ENCODE results near the gene FSTL1.
A peak's percentile ranks its signal among the peaks of the same experiment; 100 is the strongest.

Gene FSTL1

GRCh38 chr3:120449701-120450599, 842 bp downstream of the FSTL1 start:
- no peak for TF ChIP-seq CTCF (IDR thresholded peaks at IDR 0.05; ENCODE audit: low read depth, low read length, missing control alignments)
- peak overlapping the region; percentile 30 for H3K4me3 ChIP-seq (ENCODE audit: low read depth, low read length)
- no peak for DNase-seq (ENCODE audit: low read depth)

GRCh38 chr3:120449251-120449650, 1.5 kb downstream of the FSTL1 start:
- TF ChIP-seq CTCF (IDR thresholded peaks at IDR 0.05; ENCODE audit: low read depth, low read length, missing control alignments): no peak
- no peak overlapping the region for H3K4me3 ChIP-seq (ENCODE audit: low read depth, low read length)
- no peak for DNase-seq (ENCODE audit: low read depth)

- no peak for DNase-seq (ENCODE audit: low read depth)
- no peak overlapping the region for H3K4me3 ChIP-seq (ENCODE audit: low read depth, low read length)
- TF ChIP-seq CTCF (IDR thresholded peaks at IDR 0.05; ENCODE audit: low read depth, low read length, missing control alignments): no peak
These were observed 2.0 kb downstream of the FSTL1 start for GRCh38 chr3:120448756-120449155.

GRCh38 chr3:120446891-120447668, 3.7 kb downstream of the FSTL1 start:
- no peak for DNase-seq (ENCODE audit: low read depth)
- no peak overlapping the region for H3K4me3 ChIP-seq (ENCODE audit: low read depth, low read length)
- no peak for TF ChIP-seq CTCF (IDR thresholded peaks at IDR 0.05; ENCODE audit: low read depth, low read length, missing control alignments)

- no peak for DNase-seq (ENCODE audit: low read depth)
- no peak for TF ChIP-seq CTCF (IDR thresholded peaks at IDR 0.05; ENCODE audit: low read depth, low read length, missing control alignments)
- no peak overlapping the region for H3K4me3 ChIP-seq (ENCODE audit: low read depth, low read length)
These were observed 5.1 kb downstream of the FSTL1 start for GRCh38 chr3:120445654-120446053.

GRCh38 chr3:120443626-120444123, 7.1 kb downstream of the FSTL1 start:
- TF ChIP-seq CTCF (IDR thresholded peaks at IDR 0.05; ENCODE audit: low read depth, low read length, missing control alignments): no peak
- H3K4me3 ChIP-seq (ENCODE audit: low read depth, low read length): no peak overlapping the region
- DNase-seq (ENCODE audit: low read depth): no peak

Data from GM12864 (cell line).